ENCODE data around the gene TMEM132D. TPM values are rescaled to one million over a fixed set of nuclear protein-coding genes. Genes with fewer than 3 reads are reported as not detected.

Gene TMEM132D
- total and polyA plus RNA-seq, 2 of the 8 experiments (the other 6 are each of a cell fraction or from before 2014, with no cell fraction given), result 3.5 to 10.1 TPM

DNA sequence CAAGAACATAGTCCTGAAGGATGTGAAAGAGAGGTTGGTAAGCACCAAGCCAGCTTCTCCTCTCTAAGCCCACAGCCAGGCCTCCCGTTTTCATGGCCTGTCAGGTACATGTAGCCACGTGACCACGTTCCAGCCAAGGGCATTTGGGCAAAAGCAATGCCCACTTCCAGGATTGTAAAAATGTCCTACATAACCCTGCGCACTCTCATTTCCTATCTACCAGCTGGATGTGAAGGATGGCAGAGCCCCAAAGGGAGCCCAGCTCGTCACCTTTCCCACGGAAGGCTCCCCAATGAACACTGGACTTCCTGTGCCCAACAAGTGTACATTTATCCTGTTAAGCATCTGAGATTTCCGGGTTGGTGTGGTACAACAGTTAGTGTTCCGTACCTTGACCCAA, 231.7 kb downstream of the TMEM132D start (continued):
- TF ChIP-seq POU5F1 (IDR thresholded peaks at IDR 0.05; ENCODE audit: low read depth, low read length) (no peak), YY1 (IDR thresholded peaks at IDR 0.05; ENCODE audit: low read depth, low read length) (no peak)

Data from H1 (cell line).